KOPT-K1 (cell line): ENCODE measurements around the gene RALY.

Source experiments
- H3K27ac ChIP-seq: fragments of 200-600 bp; sonication (generic); 2 replicates; pipeline ENCODE4 v1.5.1; 2016; ENCODE audit warnings: antibody characterized with exemption, mild to moderate bottlenecking, low read depth, low read length; ENCODE audit not compliant: poor library complexity, severe bottlenecking
- H3K36me3 ChIP-seq: fragments of 200-600 bp; sonication (generic); 2 replicates; pipeline ENCODE4 v1.5.1; 2017; ENCODE audit warnings: antibody characterized with exemption, mild to moderate bottlenecking, low read length, moderate library complexity; ENCODE audit not compliant: insufficient read depth
- H3K9me3 ChIP-seq: fragments of 200-600 bp; sonication (generic); 2 replicates; pipeline ENCODE4 v1.5.1; 2017; ENCODE audit warnings: antibody characterized with exemption, low read length, mild to moderate bottlenecking; ENCODE audit not compliant: insufficient read depth, poor library complexity, severe bottlenecking

RALY gene

GRCh38 chr20:34084227-34084923 lies 90.7 kb downstream of the RALY start:
- Histone ChIP-seq H3K36me3 (peaks cover 100% of the 10 kb centered on the region), H3K27ac (peak overlapping the region; percentile 8), H3K9me3 (no peaks in the 10 kb centered on the region)

- no peak overlapping the region for H3K27ac ChIP-seq
- peaks cover 100% of the 10 kb centered on the region for H3K36me3 ChIP-seq
- H3K9me3 ChIP-seq = no peaks in the 10 kb centered on the region
These were observed 91.9 kb downstream of the RALY start for GRCh38 chr20:34085544-34086040.

GRCh38 chr20:34088305-34089174 lies 94.8 kb downstream of the RALY start:
- H3K9me3 ChIP-seq = no peaks in the 10 kb centered on the region
- H3K36me3 ChIP-seq = peaks cover 99% of the 10 kb centered on the region
- H3K27ac ChIP-seq = no peak overlapping the region

- Histone ChIP-seq H3K9me3 (no peaks in the 10 kb centered on the region), H3K36me3 (peaks cover 99% of the 10 kb centered on the region), H3K27ac (no peak overlapping the region)
These were observed 95.4 kb downstream of the RALY start for GRCh38 chr20:34089175-34089479.

GRCh38 chr20:34089655-34090345 lies 96.1 kb downstream of the RALY start:
- no peaks in the 10 kb centered on the region for H3K9me3 ChIP-seq
- peaks cover 99% of the 10 kb centered on the region for H3K36me3 ChIP-seq
- no peak overlapping the region for H3K27ac ChIP-seq

GRCh38 chr20:34090645-34091044 lies 96.9 kb downstream of the RALY start:
- no peak overlapping the region for H3K27ac ChIP-seq
- peaks cover 99% of the 10 kb centered on the region for H3K36me3 ChIP-seq
- no peaks in the 10 kb centered on the region for H3K9me3 ChIP-seq

GRCh38 chr20:34091637-34092200 lies 98.0 kb downstream of the RALY start:
- Histone ChIP-seq H3K27ac (no peak overlapping the region), H3K36me3 (peaks cover 99% of the 10 kb centered on the region)

GRCh38 chr20:34093895-34094294 lies 100.2 kb downstream of the RALY start:
- Histone ChIP-seq H3K27ac (no peak overlapping the region), H3K36me3 (peaks cover 99% of the 10 kb centered on the region), H3K9me3 (no peaks in the 10 kb centered on the region)

More at GRCh38 chr20:34091637-34092200, 98.0 kb downstream of the RALY start:
- no peaks in the 10 kb centered on the region for H3K9me3 ChIP-seq

- no peaks in the 10 kb centered on the region for H3K9me3 ChIP-seq
- no peak overlapping the region for H3K27ac ChIP-seq
- H3K36me3 ChIP-seq = peaks cover 99% of the 10 kb centered on the region
These were observed 102.1 kb downstream of the RALY start for GRCh38 chr20:34095825-34096224.

- Histone ChIP-seq H3K9me3 (no peaks in the 10 kb centered on the region), H3K27ac (no peak overlapping the region), H3K36me3 (peaks cover 100% of the 10 kb centered on the region)
These were observed 103.2 kb downstream of the RALY start for GRCh38 chr20:34096699-34097444.

GRCh38 chr20:34098570-34098969 lies 104.9 kb downstream of the RALY start:
- peaks cover 100% of the 10 kb centered on the region for H3K36me3 ChIP-seq
- H3K27ac ChIP-seq = no peak overlapping the region
- no peaks in the 10 kb centered on the region for H3K9me3 ChIP-seq

GRCh38 chr20:34099675-34100074 lies 106.0 kb downstream of the RALY start:
- Histone ChIP-seq H3K9me3 (no peaks in the 10 kb centered on the region), H3K27ac (no peak overlapping the region), H3K36me3 (peaks cover 100% of the 10 kb centered on the region)

GRCh38 chr20:34100576-34100975 lies 106.9 kb downstream of the RALY start:
- no peak overlapping the region for H3K27ac ChIP-seq
- H3K9me3 ChIP-seq = no peaks in the 10 kb centered on the region
- peaks cover 100% of the 10 kb centered on the region for H3K36me3 ChIP-seq

GRCh38 chr20:34102342-34102741 lies 108.6 kb downstream of the RALY start:
- H3K36me3 ChIP-seq = peaks cover 100% of the 10 kb centered on the region
- H3K27ac ChIP-seq = no peak overlapping the region
- H3K9me3 ChIP-seq = no peaks in the 10 kb centered on the region
